ENCODE data around the gene CFAP410. TPM values are rescaled to one million over a fixed set of nuclear protein-coding genes. Genes with fewer than 3 reads are reported as not detected.

The CFAP410 gene
- total RNA-seq, result 100 to 1,000 TPM in 1 of 5 donors, 10 to 100 TPM in 4; 21.1 to 118 (median 32.2) TPM
- 10 to 100 TPM; 30.2 to 43.1 (median 39.0) TPM for polyA plus RNA-seq
- long read RNA-seq, donor 1, result 0 reads
- long read RNA-seq, donor 2, result 0 reads
- long read RNA-seq, donor 3, partial matches to known transcripts, result 0 of 2 reads
- long read RNA-seq, donor 3, other reads (novel, unspliced or antisense), result 0 of 2 reads
- long read RNA-seq, donor 4, result 0 reads
- long read RNA-seq, donor 5, partial matches to known transcripts, result 0 of 1 reads
- long read RNA-seq, donor 5, other reads (novel, unspliced or antisense), result 0 of 1 reads
- long read RNA-seq, donor 6, partial matches to known transcripts, result 0 of 13 reads
- long read RNA-seq, donor 6, other reads (novel, unspliced or antisense), result 12 of 13 reads
- long read RNA-seq, donor 7, partial matches to known transcripts, result 0 of 1 reads
- long read RNA-seq, donor 7, other reads (novel, unspliced or antisense), result 0 of 1 reads
- long read RNA-seq, donor 8, partial matches to known transcripts, result 0 of 2 reads
- long read RNA-seq, donor 8, other reads (novel, unspliced or antisense), result 0 of 2 reads
- long read RNA-seq, donor 9, result 0 reads
- long read RNA-seq, donor 10, partial matches to known transcripts, result 5 of 6 reads
- long read RNA-seq, donor 10, other reads (novel, unspliced or antisense), result 0 of 6 reads

GRCh38 chr21:44338971-44339910 lies at the start of gene CFAP410:
TSS of gene CFAP410 (minus strand) at chr21:44339390. CDS start at chr21:44339194, 196 bp downstream.
- peak within 1 kb of the TSS; percentile 88 to 98 (median 93) for H3K27ac ChIP-seq
- TF ChIP-seq CTCF (IDR thresholded peaks at IDR 0.05) (no peak), POLR2A (IDR thresholded peaks at IDR 0.05) (peak in 2 of 4 donors; percentile 74 to 86), POLR2AphosphoS5 (IDR thresholded peaks at IDR 0.05) (peak; percentile 98 to 100 (median 98))

GRCh38 chr21:44384968-44385367 lies 45.8 kb upstream of the CFAP410 start:
- Histone ChIP-seq H3K4me1 (no peaks in the 10 kb centered on the region), H3K36me3 (peaks cover 0 to 12% (median 5%) of the 10 kb centered on the region in 4 donors), H3K4me3 (no peak overlapping the region), H3K27ac (no peak overlapping the region), H3K9me3 (peaks cover 13 to 45% (median 36%) of the 10 kb centered on the region in 4 donors), H3K27me3 (peaks cover 0 to 8% (median 0%) of the 10 kb centered on the region in 3 donors)
- no peak for TF ChIP-seq POLR2AphosphoS5 (IDR thresholded peaks at IDR 0.05)
- TF ChIP-seq CTCF (IDR thresholded peaks at IDR 0.05), result no peak
- no peak for TF ChIP-seq EP300 (IDR thresholded peaks at IDR 0.05)
- TF ChIP-seq POLR2A (IDR thresholded peaks at IDR 0.05), result no peak
- no peak for DNase-seq
- 75 to 87% (median 80%) methylated on average over 2 of the region's 2 CpGs for WGBS, 5 donors
- intact Hi-C loops (cut with DNase I; ENCODE audit: low total_unique reads), result no loop called here

More at GRCh38 chr21:44338971-44339910, at the start of gene CFAP410:
- H3K4me1 ChIP-seq, result peaks cover 13 to 25% (median 19%) of the 10 kb centered on the region in 4 donors
- no peaks in the 10 kb centered on the region for H3K27me3 ChIP-seq
- peak within 1 kb of the TSS; percentile 57 to 82 (median 66) for H3K4me3 ChIP-seq
- no peaks in the 10 kb centered on the region for H3K9me3 ChIP-seq
- WGBS, 5 donors, result 0 to 1% (median 1%) methylated on average over 23 to 90 of the region's 90 CpGs
- intact Hi-C loops (cut with DNase I; ENCODE audit: low total_unique reads), result no loop called here
- H3K36me3 ChIP-seq, result peaks cover 5 to 28% (median 25%) of the 10 kb centered on the region in 4 donors
- peak; percentile 94 to 98 for DNase-seq

- TF ChIP-seq POLR2AphosphoS5 (IDR thresholded peaks at IDR 0.05) (no peak), CTCF (IDR thresholded peaks at IDR 0.05) (no peak)
- Histone ChIP-seq H3K4me3 (no peak overlapping the region), H3K27me3 (peaks cover 0 to 25% (median 0%) of the 10 kb centered on the region in 3 donors), H3K4me1 (no peaks in the 10 kb centered on the region), H3K36me3 (peaks cover 0 to 19% (median 7%) of the 10 kb centered on the region in 4 donors), H3K9me3 (peaks cover 13 to 44% (median 36%) of the 10 kb centered on the region in 4 donors), H3K27ac (no peak overlapping the region)
- no peak for DNase-seq
- intact Hi-C loops (cut with DNase I; ENCODE audit: low total_unique reads), result no loop called here
- WGBS, 5 donors, result 76 to 84% (median 81%) methylated on average over 4 of the region's 4 CpGs
Measured at GRCh38 chr21:44383216-44383615, 44.0 kb upstream of the CFAP410 start.

GRCh38 chr21:44382536-44382935 lies 43.3 kb upstream of the CFAP410 start:
- Histone ChIP-seq H3K36me3 (peaks cover 0 to 19% (median 7%) of the 10 kb centered on the region in 4 donors), H3K9me3 (peaks cover 13 to 41% (median 34%) of the 10 kb centered on the region in 4 donors), H3K27me3 (peaks cover 0 to 32% (median 0%) of the 10 kb centered on the region in 3 donors), H3K4me3 (no peak overlapping the region), H3K4me1 (peaks cover 0 to 5% (median 3%) of the 10 kb centered on the region in 4 donors), H3K27ac (no peak overlapping the region)
- DNase-seq, result no peak
- WGBS, 5 donors, result 80 to 93% (median 87%) methylated on average over 9 of the region's 9 CpGs
- no peak for TF ChIP-seq CTCF (IDR thresholded peaks at IDR 0.05)
- TF ChIP-seq POLR2A (IDR thresholded peaks at IDR 0.05), result no peak
- TF ChIP-seq POLR2AphosphoS5 (IDR thresholded peaks at IDR 0.05), result no peak
- TF ChIP-seq EP300 (IDR thresholded peaks at IDR 0.05), result no peak
- intact Hi-C loops (cut with DNase I; ENCODE audit: low total_unique reads), result no loop called here

Data from stomach (tissue), 19 donors.